ENCODE measurements around the gene TRAF5. TPM values are rescaled to one million over a fixed set of nuclear protein-coding genes. Genes with fewer than 3 reads are reported as not detected.
"Not testable (repeated sequence)": the region's sequence is repeated elsewhere in the genome, so short reads cannot be mapped to it uniquely, and the experiment has no call there.

Gene TRAF5
- total RNA-seq, 1 experiment from 2014 or later, result 8.1 TPM

GRCh38 chr1:211399851-211400393 is 73.3 kb downstream of the TRAF5 start:
- DNase-seq; H3F3A ChIP-seq (ENCODE audit: insufficient read depth, low read depth); H3K79me2 ChIP-seq (ENCODE audit: low read depth); H3K9me3 ChIP-seq (ENCODE audit: insufficient read depth, low read depth); H3K4me3 ChIP-seq; POLR2A ChIA-PET (ENCODE audit: unreplicated experiment); H3K36me3 ChIP-seq (ENCODE audit: low read depth); CTCF ChIA-PET; BruUV-seq (replicated peaks); H2AFZ ChIP-seq; H3K4me2 ChIP-seq; H4K20me1 ChIP-seq (ENCODE audit: insufficient read depth); H3K27ac ChIP-seq; intact Hi-C loops (cut with micrococcal nuclease; ENCODE audit: unreplicated experiment); H3K27me3 ChIP-seq (ENCODE audit: insufficient read depth, low read depth); H3K9me2 ChIP-seq (ENCODE audit: insufficient read depth); H3K4me1 ChIP-seq (replicated peaks; ENCODE audit: insufficient read depth): not testable (repeated sequence)

- H3K79me2 ChIP-seq (ENCODE audit: low read depth); intact Hi-C loops (cut with micrococcal nuclease; ENCODE audit: unreplicated experiment); H3K4me1 ChIP-seq (replicated peaks; ENCODE audit: insufficient read depth); DNase-seq; H2AFZ ChIP-seq; H3K27me3 ChIP-seq (ENCODE audit: insufficient read depth, low read depth); H3K9me2 ChIP-seq (ENCODE audit: insufficient read depth); H3K36me3 ChIP-seq (ENCODE audit: low read depth); H3K9me3 ChIP-seq (ENCODE audit: insufficient read depth, low read depth); POLR2A ChIA-PET (ENCODE audit: unreplicated experiment); H3K4me2 ChIP-seq; H3K4me3 ChIP-seq; BruUV-seq (replicated peaks); H4K20me1 ChIP-seq (ENCODE audit: insufficient read depth); CTCF ChIA-PET; H3K27ac ChIP-seq; H3F3A ChIP-seq (ENCODE audit: insufficient read depth, low read depth): not testable (repeated sequence)
These were observed 75.1 kb downstream of the TRAF5 start for GRCh38 chr1:211401751-211402150.

GRCh38 chr1:211406086-211406485 is 79.5 kb downstream of the TRAF5 start:
- BruUV-seq (replicated peaks); intact Hi-C loops (cut with micrococcal nuclease; ENCODE audit: unreplicated experiment); H2AFZ ChIP-seq; H3K4me2 ChIP-seq; H3K27me3 ChIP-seq (ENCODE audit: insufficient read depth, low read depth); H3K9me2 ChIP-seq (ENCODE audit: insufficient read depth); POLR2A ChIA-PET (ENCODE audit: unreplicated experiment); H3K36me3 ChIP-seq (ENCODE audit: low read depth); CTCF ChIA-PET; H4K20me1 ChIP-seq (ENCODE audit: insufficient read depth); H3K4me1 ChIP-seq (replicated peaks; ENCODE audit: insufficient read depth); H3K79me2 ChIP-seq (ENCODE audit: low read depth); H3K27ac ChIP-seq; H3K4me3 ChIP-seq; H3K9me3 ChIP-seq (ENCODE audit: insufficient read depth, low read depth); DNase-seq; H3F3A ChIP-seq (ENCODE audit: insufficient read depth, low read depth): not testable (repeated sequence)

- H3K4me3 ChIP-seq; intact Hi-C loops (cut with micrococcal nuclease; ENCODE audit: unreplicated experiment); H3K36me3 ChIP-seq (ENCODE audit: low read depth); BruUV-seq (replicated peaks); H3K9me3 ChIP-seq (ENCODE audit: insufficient read depth, low read depth); H2AFZ ChIP-seq; H3K27ac ChIP-seq; H3K9me2 ChIP-seq (ENCODE audit: insufficient read depth); H4K20me1 ChIP-seq (ENCODE audit: insufficient read depth); H3F3A ChIP-seq (ENCODE audit: insufficient read depth, low read depth); H3K79me2 ChIP-seq (ENCODE audit: low read depth); CTCF ChIA-PET; H3K4me1 ChIP-seq (replicated peaks; ENCODE audit: insufficient read depth); H3K4me2 ChIP-seq; H3K27me3 ChIP-seq (ENCODE audit: insufficient read depth, low read depth); POLR2A ChIA-PET (ENCODE audit: unreplicated experiment); DNase-seq: not testable (repeated sequence)
These were observed 81.1 kb downstream of the TRAF5 start for GRCh38 chr1:211407749-211408148.

GRCh38 chr1:211411639-211412038 is 85.0 kb downstream of the TRAF5 start:
- H3K4me1 ChIP-seq (replicated peaks; ENCODE audit: insufficient read depth), result no peaks in the 10 kb centered on the region
- POLR2A ChIA-PET (ENCODE audit: unreplicated experiment), result no interaction called here
- H3F3A ChIP-seq (ENCODE audit: insufficient read depth, low read depth), result 0 out of 2 replicates have a peak, but pooled peaks cover 4% of the 10 kb centered on the region
- no peaks in the 10 kb centered on the region for H3K27me3 ChIP-seq (ENCODE audit: insufficient read depth, low read depth)
- CTCF ChIA-PET, result no interaction called here
- no peak overlapping the region for H3K4me2 ChIP-seq
- H3K27ac ChIP-seq, result no peak overlapping the region
- BruUV-seq (replicated peaks), result no TSS peak
- no peak overlapping the region for H2AFZ ChIP-seq
- no peaks in the 10 kb centered on the region for H3K36me3 ChIP-seq (ENCODE audit: low read depth)
- no peaks in the 10 kb centered on the region for H3K9me2 ChIP-seq (ENCODE audit: insufficient read depth)
- no peaks in the 10 kb centered on the region for H4K20me1 ChIP-seq (ENCODE audit: insufficient read depth)
- intact Hi-C loops (cut with micrococcal nuclease; ENCODE audit: unreplicated experiment), result no loop called here
- H3K4me3 ChIP-seq, result no peak overlapping the region
- no peaks in the 10 kb centered on the region for H3K79me2 ChIP-seq (ENCODE audit: low read depth)
- TF ChIP-seq CTCF (conservative IDR thresholded peaks at IDR 0.05) (no peak), EZH2 (IDR thresholded peaks at IDR 0.05; ENCODE audit: low read depth) (no peak)
- no peak for DNase-seq
- no peaks in the 10 kb centered on the region for H3K9me3 ChIP-seq (ENCODE audit: insufficient read depth, low read depth)
